K562 (cell line): ENCODE data around the gene PHF20. TPM values are rescaled to one million over a fixed set of nuclear protein-coding genes. Genes with fewer than 3 reads are reported as not detected.

Experiments
- ATAC-seq: fragments of 200-7000 bp; cut with Tn5 transposase; 3 replicates; pipeline ENCODE4 v1.9.1; 2020; ENCODE audit warnings: moderate library complexity
- BruUV-seq: library from RNA; stranded (reverse); fragments of 400-500 nt; replicated peaks from 2 replicates; lab custom pipeline; 2021; lab: Mats Ljungman, UMichigan
- CTCF ChIA-PET: fragments of 300-600 bp; formaldehyde crosslinking; extraction: SDS; loops from one replicate; lab custom pipeline; 2021; ENCODE audit warnings: low intra/inter-chr PET ratio; lab: Yijun Ruan, JAX
- POLR2A ChIA-PET: fragments of 300-600, 350-650 bp; sonication (Branson Sonifier 250); formaldehyde crosslinking; extraction: SDS; loops from one replicate; lab custom pipeline; 2021; ENCODE audit warnings: antibody characterized with exemption, inconsistent platforms; lab: Yijun Ruan, JAX
- DNase-seq, 4 experiments: peaks; one replicate each; pipeline versions ENCODE4 v3.0.0 to v3.0.0-alpha.2; 2011 to 2018; ENCODE audit warnings: low spot score in 3 of 4, mixed read lengths in 3 of 4; ENCODE audit errors: extremely low read depth in 1 of 4
- FAIRE-seq: peaks from 2 replicates; lab custom pipeline; 2011; peaks lifted over from hg19 to GRCh38; lab: Jason Lieb, UNC
- H2AFZ ChIP-seq: 2 replicates; pipeline ENCODE4 v1.6.0; 2011; ENCODE audit warnings: low read depth, low read length, control low read depth, inconsistent platforms
- H3K27ac ChIP-seq: fragments of 200-600 bp; 3 replicates; pipeline ENCODE4 v1.8.0; 2011; ENCODE audit warnings: low read depth, mild to moderate bottlenecking, control low read depth, inconsistent platforms, low read length, moderate library complexity, mixed read lengths; ENCODE audit errors: extremely low read depth
- H3K27me3 ChIP-seq, 2 experiments: fragments of 300-600 bp in 1 of 2; 2 replicates in 1 of 2; 3 replicates in 1 of 2; pipeline versions ENCODE4 v1.6.0 to v1.8.0; 2011; ENCODE audit warnings: inconsistent platforms in 2 of 2, low read length in 2 of 2, mild to moderate bottlenecking in 1 of 2, mixed read lengths in 1 of 2, moderate library complexity in 1 of 2; ENCODE audit not compliant: control insufficient read depth in 2 of 2, insufficient read depth in 2 of 2
- H3K36me3 ChIP-seq: fragments of 300-600 bp; 3 replicates; pipeline ENCODE4 v1.8.0; 2011; ENCODE audit warnings: mild to moderate bottlenecking, low read length, inconsistent platforms; ENCODE audit not compliant: control insufficient read depth, insufficient read depth
- H3K4me1 ChIP-seq, 2 experiments: fragments of 200-600 bp in 1 of 2; replicated peaks in 1 of 2; 2 replicates in 1 of 2; 3 replicates in 1 of 2; pipeline versions ENCODE4 v1.5.1 to v1.8.0; 2011; ENCODE audit warnings: inconsistent platforms in 2 of 2, low read length in 2 of 2, mild to moderate bottlenecking in 1 of 2, mixed read lengths in 1 of 2, moderate library complexity in 1 of 2; ENCODE audit not compliant: control insufficient read depth in 2 of 2, insufficient read depth in 2 of 2
- H3K4me2 ChIP-seq: 2 replicates; pipeline ENCODE4 v1.6.1; 2011; ENCODE audit warnings: low read length, control low read depth, inconsistent platforms, mixed read lengths; ENCODE audit not compliant: insufficient read depth
- H3K4me3 ChIP-seq: fragments of 200-600 bp; sonication (generic), shearing (Covaris generic); 2 replicates; pipeline ENCODE4 v1.5.1; 2016; ENCODE audit warnings: control low read depth, inconsistent platforms
- H3K79me2 ChIP-seq: fragments of 200-600 bp; 3 replicates; pipeline ENCODE4 v1.8.0; 2011; ENCODE audit warnings: low read length, inconsistent platforms; ENCODE audit not compliant: control insufficient read depth, insufficient read depth
- H3K9ac ChIP-seq, 2 experiments: 2 replicates each; pipeline versions ENCODE4 v1.6.0 to v1.6.1; 2011; ENCODE audit warnings: low read depth in 2 of 2, low read length in 2 of 2, control low read depth in 1 of 2, inconsistent platforms in 1 of 2, mild to moderate bottlenecking in 1 of 2, mixed read lengths in 1 of 2; ENCODE audit not compliant: insufficient read depth in 1 of 2
- H3K9me1 ChIP-seq: one replicate; pipeline ENCODE4 v1.6.0; 2011; ENCODE audit warnings: inconsistent platforms, mild to moderate bottlenecking, low read length, moderate library complexity; ENCODE audit not compliant: control insufficient read depth, insufficient read depth
- H3K9me3 ChIP-seq: replicated peaks from 2 replicates; pipeline ENCODE4 v1.5.1; 2011; ENCODE audit warnings: low read depth, low read length, inconsistent platforms; ENCODE audit not compliant: control insufficient read depth, insufficient read depth
- H4K20me1 ChIP-seq: replicated peaks from 2 replicates; pipeline ENCODE4 v1.6.1; 2011; ENCODE audit warnings: low read length, inconsistent platforms, mixed read lengths; ENCODE audit not compliant: control insufficient read depth, insufficient read depth
- TFAM ChIP-seq: fragments of 250-450 bp; sonication (Bioruptor Pico); conservative IDR thresholded peaks from 2 replicates; pipeline ENCODE4 v1.5.0; 2021; ENCODE audit warnings: mild to moderate bottlenecking, moderate library complexity
- WGBS: fragments of 100-300 bp; shearing (Covaris generic); methylation state at CpG from one replicate; pipeline ENCODE4 v1.1.6; 2016; ENCODE audit warnings: low coverage, mixed read lengths; ENCODE audit not compliant: insufficient coverage; ENCODE audit errors: missing lambda C conversion rate; 5-methylcytosine and 5-hydroxymethylcytosine counted together
- in situ Hi-C: fragments of 300-500 bp; cut with MboI; formaldehyde crosslinking; loops from 4 replicates; pipeline ENCODE4 v1.15.0; 2018; ENCODE audit warnings: inconsistent platforms, mixed read lengths
- intact Hi-C: fragments of 100-400 bp; cut with micrococcal nuclease; formaldehyde crosslinking; loops from 2 replicates; pipeline ENCODE4 v1.14.2; 2022
- polyA plus RNA-seq, 8 experiments: library from polyadenylated mRNA; depleted of rRNA in 4 of 8; stranded (reverse) in 5 of 8; unstranded in 3 of 8; fragments of >200 nt; fragmentation: Nextera tagmentation in 2 of 8; fragmentation: Illumina TruSeq in 1 of 8; extraction: Ambion mirVana in 2 of 8; extraction: Trizol in 1 of 8; gene quantifications; 2 replicates each; pipeline versions ENCODE4 v1.2.1 to v1.2.3, GENCODE V29; 2011 to 2014; ENCODE audit warnings: inconsistent platforms in 1 of 8, missing spikeins in 1 of 8
- total RNA-seq, 7 experiments: library from RNA; depleted of rRNA in 6 of 7; stranded (reverse); fragments of >200 nt in 6 of 7; fragmentation: Illumina TruSeq in 2 of 7; extraction: Trizol in 2 of 7; gene quantifications; 2 replicates each; pipeline versions ENCODE4 v1.2.1 to v1.2.3, GENCODE V29; 2011 to 2021; ENCODE audit warnings: low replicate concordance in 1 of 7
- TF ChIP-seq, protein P1 (sequence below): sonication (generic); formaldehyde crosslinking; IDR thresholded peaks from 2 replicates; pipeline ENCODE4 v1.8.0; 2022; ENCODE audit warnings: mild to moderate bottlenecking, missing genetic modification reagents, borderline replicate concordance
- TF ChIP-seq, protein P2 (sequence below): sonication (generic); formaldehyde crosslinking; IDR thresholded peaks from 2 replicates; pipeline ENCODE4 v1.8.1; 2022; ENCODE audit warnings: missing genetic modification reagents

The PHF20 gene
- total and polyA plus RNA-seq, 9 of the 15 experiments (the other 6 are each of a cell fraction or from before 2014, with no cell fraction given) = 49.9 to 196 (median 70.7) TPM

DNA sequence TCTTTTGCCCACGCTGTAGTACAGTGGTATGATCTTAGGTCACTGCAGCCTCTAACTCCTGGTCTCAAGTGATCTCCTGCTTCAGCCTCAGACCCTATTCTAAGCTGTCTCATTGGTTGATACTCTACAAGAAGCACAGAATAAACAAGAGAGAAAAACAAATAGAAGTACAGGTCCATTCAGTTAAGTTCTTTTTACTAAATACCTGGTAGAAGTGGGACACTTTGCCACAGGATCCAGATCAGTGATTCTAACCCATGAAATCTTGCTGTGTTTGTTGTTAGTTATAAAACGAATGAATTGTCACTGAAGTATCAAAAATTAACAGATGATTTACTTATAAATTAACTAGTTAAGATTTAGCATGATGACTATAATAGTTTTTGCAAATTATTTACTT is 105.8 kb downstream of the PHF20 start:
- WGBS = 67% methylated on average over 2 of the region's 2 CpGs
- CTCF ChIA-PET = no interaction called here

DNA sequence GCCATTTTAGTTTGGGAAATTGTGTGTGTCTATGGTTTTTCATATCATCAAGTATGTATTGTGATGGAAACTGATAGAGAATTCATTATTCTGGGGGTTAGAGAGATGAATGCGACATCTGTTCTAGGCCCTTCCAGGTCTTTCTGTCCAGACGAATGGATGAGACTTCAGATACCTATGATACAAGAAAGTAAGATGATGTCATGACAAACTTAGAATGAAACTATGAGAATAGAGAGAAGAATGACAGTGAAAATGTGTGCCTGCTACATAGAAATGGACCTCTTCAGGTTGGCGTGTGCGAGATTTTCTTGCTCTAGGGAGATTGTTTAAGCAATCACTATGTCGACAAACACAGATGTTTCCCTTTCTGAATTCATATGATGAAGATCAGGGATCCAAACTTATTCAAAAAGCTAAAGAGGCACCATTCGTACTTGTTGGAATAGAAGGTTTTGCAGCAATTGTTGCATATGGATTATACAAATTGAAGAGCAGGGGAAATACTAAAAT is 106.4 kb downstream of the PHF20 start:
- no peaks in the 10 kb centered on the region for H3K9me3 ChIP-seq
- peaks cover 3% of the 10 kb centered on the region for H3K9me1 ChIP-seq
- H3K27ac ChIP-seq = no peak overlapping the region
- FAIRE-seq = no peak
- in situ Hi-C loops = no loop called here
- H2AFZ ChIP-seq = no peak overlapping the region
- ATAC-seq = no peak
- DNase-seq = no peak
- POLR2A ChIA-PET = interaction anchor here (8.2 kb wide), 1 partner anchor 135 kb away, joined by 38 read pairs; the partner anchor contains the start of gene RBM39
- no peak overlapping the region for H3K4me2 ChIP-seq
- BruUV-seq = no TSS peak
- peaks cover 6 to 14% of the 10 kb centered on the region in 2 experiments for H3K4me1 ChIP-seq
- H4K20me1 ChIP-seq = no peaks in the 10 kb centered on the region
- intact Hi-C loops = loop anchor here (5.0 kb wide), 1 partner anchor 106 kb away; the partner anchor contains the start of gene PHF20
- no peaks in the 10 kb centered on the region for H3K27me3 ChIP-seq
- 86% methylated on average over 6 of the region's 6 CpGs for WGBS
- CTCF ChIA-PET = no interaction called here
- no peaks in the 10 kb centered on the region; the same call in 1 of the 3 replicates for H3K36me3 ChIP-seq
- no peak overlapping the region for H3K4me3 ChIP-seq
- TF ChIP-seq, protein P1, sequence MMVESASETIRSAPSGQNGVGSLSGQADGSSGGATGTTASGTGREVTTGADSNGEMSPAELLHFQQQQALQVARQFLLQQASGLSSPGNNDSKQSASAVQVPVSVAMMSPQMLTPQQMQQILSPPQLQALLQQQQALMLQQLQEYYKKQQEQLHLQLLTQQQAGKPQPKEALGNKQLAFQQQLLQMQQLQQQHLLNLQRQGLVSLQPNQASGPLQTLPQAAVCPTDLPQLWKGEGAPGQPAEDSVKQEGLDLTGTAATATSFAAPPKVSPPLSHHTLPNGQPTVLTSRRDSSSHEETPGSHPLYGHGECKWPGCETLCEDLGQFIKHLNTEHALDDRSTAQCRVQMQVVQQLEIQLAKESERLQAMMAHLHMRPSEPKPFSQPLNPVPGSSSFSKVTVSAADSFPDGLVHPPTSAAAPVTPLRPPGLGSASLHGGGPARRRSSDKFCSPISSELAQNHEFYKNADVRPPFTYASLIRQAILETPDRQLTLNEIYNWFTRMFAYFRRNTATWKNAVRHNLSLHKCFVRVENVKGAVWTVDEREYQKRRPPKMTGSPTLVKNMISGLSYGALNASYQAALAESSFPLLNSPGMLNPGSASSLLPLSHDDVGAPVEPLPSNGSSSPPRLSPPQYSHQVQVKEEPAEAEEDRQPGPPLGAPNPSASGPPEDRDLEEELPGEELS (CRISPR knock-in tag) = no peak
- no peak overlapping the region for H3K9ac ChIP-seq
- H3K79me2 ChIP-seq = peaks cover 4% of the 10 kb centered on the region; the same call in 1 of the 3 replicates

More for the DNA sequence above, 105.8 kb downstream of the PHF20 start:
- Histone ChIP-seq H3K9me1 (peaks cover 3% of the 10 kb centered on the region), H3K36me3 (peaks cover 5% of the 10 kb centered on the region; the same call in 2 of the 3 replicates), H3K4me1 (peaks cover 6 to 14% of the 10 kb centered on the region in 2 experiments), H3K9ac (no peak overlapping the region), H3K4me3 (no peak overlapping the region), H4K20me1 (no peaks in the 10 kb centered on the region), H2AFZ (no peak overlapping the region), H3K27me3 (no peaks in the 10 kb centered on the region), H3K27ac (no peak overlapping the region), H3K9me3 (no peaks in the 10 kb centered on the region), H3K4me2 (no peak overlapping the region), H3K79me2 (peaks cover 4% of the 10 kb centered on the region; the same call in 1 of the 3 replicates)
- ATAC-seq (no peak), FAIRE-seq (no peak), DNase-seq (no peak)
- no TSS peak for BruUV-seq
- POLR2A ChIA-PET = no interaction called here
- TF ChIP-seq, protein P2, sequence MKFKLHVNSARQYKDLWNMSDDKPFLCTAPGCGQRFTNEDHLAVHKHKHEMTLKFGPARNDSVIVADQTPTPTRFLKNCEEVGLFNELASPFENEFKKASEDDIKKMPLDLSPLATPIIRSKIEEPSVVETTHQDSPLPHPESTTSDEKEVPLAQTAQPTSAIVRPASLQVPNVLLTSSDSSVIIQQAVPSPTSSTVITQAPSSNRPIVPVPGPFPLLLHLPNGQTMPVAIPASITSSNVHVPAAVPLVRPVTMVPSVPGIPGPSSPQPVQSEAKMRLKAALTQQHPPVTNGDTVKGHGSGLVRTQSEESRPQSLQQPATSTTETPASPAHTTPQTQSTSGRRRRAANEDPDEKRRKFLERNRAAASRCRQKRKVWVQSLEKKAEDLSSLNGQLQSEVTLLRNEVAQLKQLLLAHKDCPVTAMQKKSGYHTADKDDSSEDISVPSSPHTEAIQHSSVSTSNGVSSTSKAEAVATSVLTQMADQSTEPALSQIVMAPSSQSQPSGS (CRISPR knock-in tag) = no peak
- TF ChIP-seq TFAM (CRISPR knock-in tag) = no peak
- intact Hi-C loops (loop anchor here (5.0 kb wide), 1 partner anchor 105 kb away; the partner anchor contains the start of gene PHF20), in situ Hi-C loops (no loop called here)
